CD4-positive, alpha-beta T cell treated with Interleukin-1 beta for 1 hour (primary cell): ENCODE measurements around the gene GTSE1.
"Not testable (repeated sequence)": the region's sequence is repeated elsewhere in the genome, so short reads cannot be mapped to it uniquely, and the experiment has no call there.

Source experiments
- DNase-seq, 2 donors: peaks; one replicate each; pipeline ENCODE4 v3.0.0-alpha.2; 2020 to 2022

Gene GTSE1

GRCh38 chr22:46294784-46295183, 1.9 kb upstream of the GTSE1 start:
- DNase-seq, result no peak

GRCh38 chr22:46295277-46295971, 1.2 kb upstream of the GTSE1 start:
- DNase-seq, result no peak

GRCh38 chr22:46297151-46297812, 612 bp downstream of the GTSE1 start:
- no peak for DNase-seq

- DNase-seq, result no peak
These were observed 2.4 kb downstream of the GTSE1 start for GRCh38 chr22:46299101-46299500.

GRCh38 chr22:46300491-46300890, 3.8 kb downstream of the GTSE1 start:
- DNase-seq, result no peak

GRCh38 chr22:46303347-46303965, 6.8 kb downstream of the GTSE1 start:
- DNase-seq, result no peak

GRCh38 chr22:46308283-46308988, 11.8 kb downstream of the GTSE1 start:
- no peak for DNase-seq

GRCh38 chr22:46309526-46310085, 12.9 kb downstream of the GTSE1 start:
- DNase-seq, result no peak

GRCh38 chr22:46312056-46312455, 15.4 kb downstream of the GTSE1 start:
- no peak for DNase-seq

- DNase-seq, result not testable (repeated sequence)
These were observed 16.2 kb downstream of the GTSE1 start for GRCh38 chr22:46312848-46313247.

- no peak for DNase-seq
These were observed 19.3 kb downstream of the GTSE1 start for GRCh38 chr22:46315976-46316375.

- DNase-seq, result no peak
These were observed 21.0 kb downstream of the GTSE1 start for GRCh38 chr22:46317646-46318045.

GRCh38 chr22:46318576-46318975, 21.9 kb downstream of the GTSE1 start:
- no peak for DNase-seq

GRCh38 chr22:46319319-46319718, 22.6 kb downstream of the GTSE1 start:
- DNase-seq, result no peak

- DNase-seq, result no peak
These were observed 23.6 kb downstream of the GTSE1 start for GRCh38 chr22:46320166-46320710.

GRCh38 chr22:46320716-46321386, 24.2 kb downstream of the GTSE1 start:
- DNase-seq, result no peak

GRCh38 chr22:46322711-46323110, 26.0 kb downstream of the GTSE1 start:
- no peak for DNase-seq

GRCh38 chr22:46323162-46323561, 26.5 kb downstream of the GTSE1 start:
- DNase-seq, result no peak

- DNase-seq, result no peak
These were observed 29.5 kb downstream of the GTSE1 start for GRCh38 chr22:46326066-46326680.

GRCh38 chr22:46327691-46328465, 31.2 kb downstream of the GTSE1 start:
- no peak for DNase-seq

- DNase-seq, result no peak
These were observed 32.1 kb downstream of the GTSE1 start for GRCh38 chr22:46328797-46329196.
